NCI-H82 treated with DMSO at 0.1 percent for 48 hours (cell line): ENCODE results near the gene VCAN.

Experiments used
- DNase-seq: peaks from one replicate; lab custom pipeline; 2025; ENCODE audit not compliant: unreplicated experiment; lab: John Stamatoyannopoulos, UW

The VCAN gene

GRCh38 chr5:83467371-83468035 lies 4.0 kb upstream of the VCAN start:
- DNase-seq = no peak

GRCh38 chr5:83469075-83469474 lies 2.5 kb upstream of the VCAN start:
- DNase-seq = no peak

GRCh38 chr5:83470526-83471404 lies 779 bp upstream of the VCAN start:
- no peak for DNase-seq

- DNase-seq = no peak
Observed at GRCh38 chr5:83472213-83472507, 616 bp downstream of the VCAN start.

- no peak for DNase-seq
Observed at GRCh38 chr5:83472508-83473345, 1.2 kb downstream of the VCAN start.

- DNase-seq = peak; percentile 78
Observed at GRCh38 chr5:83473346-83474160, 2.0 kb downstream of the VCAN start.

- DNase-seq = peak; percentile 72
Observed at GRCh38 chr5:83474161-83474796, 2.7 kb downstream of the VCAN start.

GRCh38 chr5:83474991-83475390 lies 3.4 kb downstream of the VCAN start:
- no peak for DNase-seq

GRCh38 chr5:83475391-83475863 lies 3.9 kb downstream of the VCAN start:
- DNase-seq = peak; percentile 4

- DNase-seq = no peak
Observed at GRCh38 chr5:83475935-83476814, 4.6 kb downstream of the VCAN start.

- DNase-seq = no peak
Observed at GRCh38 chr5:83482961-83483360, 11.4 kb downstream of the VCAN start.

GRCh38 chr5:83484294-83484693 lies 12.8 kb downstream of the VCAN start:
- DNase-seq = no peak

GRCh38 chr5:83485842-83486241 lies 14.3 kb downstream of the VCAN start:
- DNase-seq = no peak

- no peak for DNase-seq
Observed at GRCh38 chr5:83487155-83487554, 15.6 kb downstream of the VCAN start.

- no peak for DNase-seq
Observed at GRCh38 chr5:83488271-83488670, 16.7 kb downstream of the VCAN start.

GRCh38 chr5:83488821-83489220 lies 17.3 kb downstream of the VCAN start:
- no peak for DNase-seq

- DNase-seq = no peak
Observed at GRCh38 chr5:83490203-83490602, 18.7 kb downstream of the VCAN start.

GRCh38 chr5:83492331-83492730 lies 20.8 kb downstream of the VCAN start:
- no peak for DNase-seq

- DNase-seq = no peak
Observed at GRCh38 chr5:83493644-83494043, 22.1 kb downstream of the VCAN start.
